CD14-positive monocyte (primary cell): ENCODE measurements around the gene CTXN3. TPM values are rescaled to one million over a fixed set of nuclear protein-coding genes. Genes with fewer than 3 reads are reported as not detected.

ENCODE experiments used
- DNase-seq, 3 donors: peaks; one replicate each; pipeline ENCODE4 v3.0.0-alpha.2; 2011 to 2022
- H2AFZ ChIP-seq: 2 replicates; pipeline ENCODE4 v1.6.0; 2012; ENCODE audit warnings: mild to moderate bottlenecking, low read depth, low read length, inconsistent platforms; ENCODE audit not compliant: insufficient read depth, poor library complexity, severe bottlenecking
- H3K27ac ChIP-seq, 2 donors: 1 replicate in 1 of 2; 2 replicates in 1 of 2; pipeline ENCODE4 v1.5.1; 2012 to 2013; ENCODE audit warnings: low read length in 2 of 2, control low read depth in 1 of 2, inconsistent platforms in 1 of 2, low read depth in 1 of 2, mild to moderate bottlenecking in 1 of 2
- H3K27me3 ChIP-seq, 2 donors: one replicate each; pipeline versions ENCODE4 v1.6.0 to v1.6.1; 2011 to 2013; ENCODE audit warnings: low read length in 2 of 2; ENCODE audit not compliant: control insufficient read depth in 2 of 2, insufficient read depth in 2 of 2
- H3K36me3 ChIP-seq, 2 donors: replicated peaks in 1 of 2; 1 replicate in 1 of 2; 2 replicates in 1 of 2; pipeline versions ENCODE4 v1.5.1 to v1.6.1; 2012 to 2013; ENCODE audit warnings: low read length in 2 of 2, control low read depth in 1 of 2, inconsistent platforms in 1 of 2, mild to moderate bottlenecking in 1 of 2; ENCODE audit not compliant: insufficient read depth in 2 of 2, control insufficient read depth in 1 of 2
- H3K4me1 ChIP-seq, 2 donors: 1 replicate in 1 of 2; 2 replicates in 1 of 2; pipeline versions ENCODE4 v1.5.1 to v1.6.1; 2012 to 2013; ENCODE audit warnings: low read length in 2 of 2, control low read depth in 1 of 2, inconsistent platforms in 1 of 2, mild to moderate bottlenecking in 1 of 2, moderate library complexity in 1 of 2; ENCODE audit not compliant: insufficient read depth in 2 of 2, control insufficient read depth in 1 of 2
- H3K4me2 ChIP-seq: replicated peaks from 2 replicates; pipeline ENCODE3; 2012; ENCODE audit warnings: low read length, moderate library complexity, mild to moderate bottlenecking; ENCODE audit not compliant: poor library complexity, severe bottlenecking; ENCODE audit errors: extremely low read depth
- H3K4me3 ChIP-seq, 3 experiments: fragments of 200-600 bp in 1 of 3; sonication (generic) in 1 of 3; replicated peaks in 1 of 3; 1 replicate in 2 of 3; 2 replicates in 1 of 3; pipeline ENCODE4 v1.5.1; 2011 to 2013; ENCODE audit warnings: low read length in 3 of 3, mild to moderate bottlenecking in 3 of 3, control low read depth in 2 of 3, low read depth in 2 of 3, inconsistent platforms in 1 of 3, moderate library complexity in 1 of 3
- H3K79me2 ChIP-seq: 2 replicates; pipeline ENCODE4 v1.6.0; 2012; ENCODE audit warnings: mild to moderate bottlenecking, control low read depth, inconsistent platforms, low read length, moderate library complexity; ENCODE audit not compliant: insufficient read depth
- H3K9ac ChIP-seq: 2 replicates; pipeline ENCODE4 v1.6.0; 2017; ENCODE audit warnings: low read length, mild to moderate bottlenecking; ENCODE audit not compliant: insufficient read depth, poor library complexity, severe bottlenecking
- H3K9me3 ChIP-seq, 2 donors: replicated peaks in 1 of 2; 1 replicate in 1 of 2; 2 replicates in 1 of 2; pipeline versions ENCODE4 v1.5.1 to v1.6.1; 2012 to 2013; ENCODE audit warnings: low read length in 2 of 2, control low read depth in 1 of 2; ENCODE audit not compliant: control insufficient read depth in 1 of 2, insufficient read depth in 1 of 2
- H4K20me1 ChIP-seq: 2 replicates; pipeline ENCODE4 v1.6.0; 2012; ENCODE audit warnings: mild to moderate bottlenecking, low read length, control low read depth, moderate library complexity; ENCODE audit not compliant: insufficient read depth
- H3K27ac Mint-ChIP-seq, 7 donors: one replicate each; pipeline ENCODE4 v1.8.0; 2020; ENCODE audit warnings: mild to moderate bottlenecking in 7 of 7, mixed read lengths in 7 of 7, moderate library complexity in 6 of 7, inconsistent platforms in 2 of 7
- H3K27me3 Mint-ChIP-seq, 3 donors: one replicate each; pipeline ENCODE4 v1.8.0; 2021 to 2022; ENCODE audit warnings: low read depth in 3 of 3, mild to moderate bottlenecking in 3 of 3, mixed read lengths in 3 of 3, moderate library complexity in 3 of 3, inconsistent platforms in 1 of 3
- H3K36me3 Mint-ChIP-seq, 2 donors: one replicate each; pipeline ENCODE4 v1.8.0; 2020; ENCODE audit warnings: mixed read lengths in 2 of 2, inconsistent platforms in 1 of 2, mild to moderate bottlenecking in 1 of 2
- H3K4me1 Mint-ChIP-seq: one replicate; pipeline ENCODE4 v1.8.0; 2020; ENCODE audit warnings: mild to moderate bottlenecking, mixed read lengths
- H3K4me3 Mint-ChIP-seq, 2 donors: one replicate each; pipeline ENCODE4 v1.8.0; 2020; ENCODE audit warnings: mild to moderate bottlenecking in 2 of 2, mixed read lengths in 2 of 2, moderate library complexity in 1 of 2
- H3K9me3 Mint-ChIP-seq, 7 donors: one replicate each; pipeline ENCODE4 v1.8.0; 2020 to 2022; ENCODE audit warnings: mixed read lengths in 7 of 7, mild to moderate bottlenecking in 6 of 7, moderate library complexity in 6 of 7, inconsistent platforms in 2 of 7
- WGBS: methylation state at CpG from one replicate; pipeline ENCODE4 v1.1.5; 2013; ENCODE audit warnings: missing lambda C conversion rate; ENCODE audit not compliant: insufficient coverage; 5-methylcytosine and 5-hydroxymethylcytosine counted together
- intact Hi-C, 2 donors: fragments of 100-400 bp; cut with micrococcal nuclease; formaldehyde crosslinking; loops; one replicate each; pipeline versions ENCODE4 v1.15.0 to v1.15.1; 2023
- polyA plus RNA-seq, 3 donors: library from polyadenylated mRNA; depleted of rRNA in 1 of 3; unstranded in 2 of 3; stranded (reverse) in 1 of 3; fragments of 300-500 nt in 2 of 3; fragments of >200 nt in 1 of 3; fragmentation: Illumina TruSeq in 2 of 3; gene quantifications; 1 replicate in 2 of 3; 2 replicates in 1 of 3; pipeline ENCODE4 v1.2.3, GENCODE V29; 2012 to 2021
- TF ChIP-seq, protein P1 (sequence below): fragments of 200-600 bp; IDR thresholded peaks from one replicate; pipeline ENCODE4 v1.8.0; 2022; ENCODE audit warnings: antibody characterized with exemption, mild to moderate bottlenecking

CTXN3 gene
- polyA plus RNA-seq, 3 donors, result not detected

DNA sequence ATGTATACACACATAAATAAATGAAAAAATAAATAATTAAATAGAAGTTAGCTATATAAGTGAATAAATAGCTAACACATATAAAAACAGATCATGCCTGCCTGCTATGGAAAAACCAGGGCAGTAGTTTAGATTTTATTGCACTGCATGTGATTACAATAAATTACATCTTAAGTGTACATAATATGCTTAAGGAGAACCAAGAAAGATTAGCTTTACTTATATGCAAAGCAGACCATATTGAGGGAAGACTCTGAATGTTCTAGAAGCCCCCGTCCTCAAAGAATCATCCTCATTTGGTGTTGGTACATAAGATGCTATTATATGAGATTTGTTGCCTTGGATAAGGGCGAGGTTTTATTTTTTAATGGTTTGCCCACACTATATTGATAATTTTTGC, 5.9 kb upstream of the CTXN3 start:
- Histone ChIP-seq H4K20me1 (no peaks in the 10 kb centered on the region), H3K9ac (no peak overlapping the region), H3K27me3 (no peaks in the 10 kb centered on the region), H3K9me3 (no peaks in the 10 kb centered on the region), H3K4me1 (no peaks in the 10 kb centered on the region), H3K36me3 (no peaks in the 10 kb centered on the region), H3K27ac (no peak overlapping the region), H3K79me2 (no peaks in the 10 kb centered on the region), H3K4me3 (no peak overlapping the region), H2AFZ (no peak overlapping the region), H3K4me2 (no peak overlapping the region)
- Mint-ChIP-seq H3K9me3 (no peaks in the 10 kb centered on the region), H3K4me3 (no peak overlapping the region), H3K27ac (no peak overlapping the region), H3K27me3 (peaks cover 0 to 2% (median 0%) of the 10 kb centered on the region in 3 donors), H3K36me3 (no peaks in the 10 kb centered on the region), H3K4me1 (no peaks in the 10 kb centered on the region)
- TF ChIP-seq, protein P1, sequence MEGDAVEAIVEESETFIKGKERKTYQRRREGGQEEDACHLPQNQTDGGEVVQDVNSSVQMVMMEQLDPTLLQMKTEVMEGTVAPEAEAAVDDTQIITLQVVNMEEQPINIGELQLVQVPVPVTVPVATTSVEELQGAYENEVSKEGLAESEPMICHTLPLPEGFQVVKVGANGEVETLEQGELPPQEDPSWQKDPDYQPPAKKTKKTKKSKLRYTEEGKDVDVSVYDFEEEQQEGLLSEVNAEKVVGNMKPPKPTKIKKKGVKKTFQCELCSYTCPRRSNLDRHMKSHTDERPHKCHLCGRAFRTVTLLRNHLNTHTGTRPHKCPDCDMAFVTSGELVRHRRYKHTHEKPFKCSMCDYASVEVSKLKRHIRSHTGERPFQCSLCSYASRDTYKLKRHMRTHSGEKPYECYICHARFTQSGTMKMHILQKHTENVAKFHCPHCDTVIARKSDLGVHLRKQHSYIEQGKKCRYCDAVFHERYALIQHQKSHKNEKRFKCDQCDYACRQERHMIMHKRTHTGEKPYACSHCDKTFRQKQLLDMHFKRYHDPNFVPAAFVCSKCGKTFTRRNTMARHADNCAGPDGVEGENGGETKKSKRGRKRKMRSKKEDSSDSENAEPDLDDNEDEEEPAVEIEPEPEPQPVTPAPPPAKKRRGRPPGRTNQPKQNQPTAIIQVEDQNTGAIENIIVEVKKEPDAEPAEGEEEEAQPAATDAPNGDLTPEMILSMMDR, result no peak
- no peak for DNase-seq
- no CpG with 5 or more reads among the region's 2 CpGs for WGBS
- intact Hi-C loops, result no loop called here

DNA sequence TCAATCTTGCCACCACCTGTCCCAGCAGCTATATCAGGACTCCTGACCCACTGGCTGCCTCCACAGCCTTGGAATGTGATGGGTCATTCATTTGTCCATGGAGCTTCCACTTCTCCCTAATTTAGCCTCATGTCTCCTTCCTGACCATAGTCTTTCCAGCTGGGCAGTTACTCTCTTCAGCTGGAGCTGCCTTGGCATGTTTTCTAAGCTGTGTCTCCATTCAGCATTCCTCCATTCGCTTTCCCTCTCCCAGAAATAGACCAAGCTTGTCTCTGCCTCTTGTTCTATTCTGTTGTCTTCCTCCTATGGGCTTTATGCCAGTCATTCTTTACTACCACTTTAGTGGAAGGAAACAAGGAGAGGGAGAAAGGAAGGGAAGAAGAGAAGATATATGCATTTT, 5.3 kb upstream of the CTXN3 start:
- Histone ChIP-seq H3K27ac (no peak overlapping the region), H3K4me1 (no peaks in the 10 kb centered on the region), H3K36me3 (no peaks in the 10 kb centered on the region), H3K4me3 (no peak overlapping the region), H3K79me2 (no peaks in the 10 kb centered on the region), H3K9ac (no peak overlapping the region), H3K9me3 (no peaks in the 10 kb centered on the region), H2AFZ (no peak overlapping the region), H3K4me2 (no peak overlapping the region), H4K20me1 (no peaks in the 10 kb centered on the region), H3K27me3 (no peaks in the 10 kb centered on the region)
- intact Hi-C loops, result no loop called here
- WGBS, result no CpG with 5 or more reads among the region's 1 CpG
- no peak for DNase-seq
- Mint-ChIP-seq H3K4me3 (no peak overlapping the region), H3K27me3 (peaks cover 0 to 2% (median 0%) of the 10 kb centered on the region in 3 donors), H3K9me3 (no peaks in the 10 kb centered on the region), H3K27ac (no peak overlapping the region), H3K36me3 (no peaks in the 10 kb centered on the region), H3K4me1 (no peaks in the 10 kb centered on the region)
- TF ChIP-seq, protein P1, result no peak
